GM04503 (cell line): ENCODE measurements around the gene SCGB1D4.
"Not testable (repeated sequence)": the region's sequence is repeated elsewhere in the genome, so short reads cannot be mapped to it uniquely, and the experiment has no call there.

Source experiments
- DNase-seq: peaks from one replicate; pipeline ENCODE4 v3.0.0-alpha.2; 2012; ENCODE audit warnings: low read depth

Gene SCGB1D4

GRCh38 chr11:62298975-62299374 is at the start of gene SCGB1D4:
SCGB1D4 (minus strand) TSS chr11:62299075; CDS start chr11:62299010, 65 bp downstream.
- DNase-seq = no peak

GRCh38 chr11:62345861-62346260 is 47.0 kb upstream of the SCGB1D4 start:
- no peak for DNase-seq

GRCh38 chr11:62344210-62344609 is 45.3 kb upstream of the SCGB1D4 start:
- DNase-seq = no peak

DNA sequence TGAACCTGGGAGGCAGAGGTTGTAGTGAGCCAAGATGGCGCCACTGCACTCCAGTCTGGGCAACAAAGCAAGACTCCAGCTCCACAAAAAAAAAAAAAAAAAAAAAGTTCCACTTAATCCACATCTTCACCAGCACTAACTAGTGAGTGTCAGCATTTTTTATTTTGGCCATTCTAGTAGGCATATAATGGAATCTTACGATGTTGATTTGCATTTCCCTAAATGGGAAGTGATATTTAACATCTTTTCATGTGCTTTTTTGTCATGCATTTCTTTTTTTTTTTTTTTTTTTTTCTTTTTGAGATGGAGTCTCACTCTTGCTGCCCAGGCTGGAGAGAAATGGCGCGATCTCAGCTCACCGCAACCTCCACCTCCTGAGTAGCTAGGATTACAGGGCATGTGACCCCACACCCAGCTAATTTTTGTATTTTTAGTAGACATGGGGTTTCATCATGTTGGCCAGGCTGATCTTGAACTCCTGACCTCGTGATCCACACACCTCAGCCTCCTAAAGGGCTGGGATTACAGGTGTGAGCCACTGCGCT is 44.8 kb upstream of the SCGB1D4 start:
- DNase-seq = not testable (repeated sequence)

DNA sequence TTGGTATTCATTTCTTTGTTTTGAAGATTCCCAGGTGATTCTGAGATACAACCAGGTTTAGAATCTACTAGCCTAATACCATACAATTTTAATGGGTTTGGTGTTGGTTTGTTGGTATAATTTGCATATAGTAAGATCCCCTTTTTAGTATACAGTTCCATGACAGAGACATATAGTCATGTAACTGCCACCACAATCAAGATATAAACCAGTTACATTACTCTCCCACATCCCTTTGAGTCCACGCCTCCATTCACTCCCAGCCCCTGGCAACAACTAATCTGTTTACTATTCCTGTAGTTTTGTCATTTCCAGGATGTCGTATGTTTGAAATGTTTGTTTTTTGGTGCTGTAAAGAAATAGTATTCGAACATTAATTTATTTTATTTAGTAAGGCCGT is 42.7 kb upstream of the SCGB1D4 start:
- no peak for DNase-seq

- no peak for DNase-seq
Observed at GRCh38 chr11:62340269-62340901, 41.5 kb upstream of the SCGB1D4 start.

GRCh38 chr11:62338218-62338617 is 39.3 kb upstream of the SCGB1D4 start:
- no peak for DNase-seq

- no peak for DNase-seq
Observed at GRCh38 chr11:62337303-62338181, 38.7 kb upstream of the SCGB1D4 start, which contains the start of gene ASRGL1. ASRGL1 (plus strand) TSS chr11:62337448; CDS start chr11:62337978, 530 bp downstream.

DNA sequence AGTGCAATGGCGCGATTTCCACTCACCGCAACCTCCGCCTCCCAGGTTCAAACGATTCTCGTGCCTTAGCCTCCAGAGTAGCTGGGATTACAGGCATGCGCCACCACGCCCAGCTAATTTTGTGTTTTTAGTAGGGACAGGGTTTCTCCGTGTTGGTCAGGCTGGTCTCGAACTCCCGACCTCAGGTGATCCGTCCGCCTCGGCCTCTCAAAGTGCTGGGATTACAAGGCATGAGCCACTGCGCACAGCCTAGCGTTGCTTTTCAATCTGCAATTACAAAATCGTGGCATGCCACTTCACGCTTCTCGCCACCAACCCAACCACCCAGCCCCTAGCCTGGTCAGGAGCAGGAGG is 38.1 kb upstream of the SCGB1D4 start:
- DNase-seq = not testable (repeated sequence)

DNA sequence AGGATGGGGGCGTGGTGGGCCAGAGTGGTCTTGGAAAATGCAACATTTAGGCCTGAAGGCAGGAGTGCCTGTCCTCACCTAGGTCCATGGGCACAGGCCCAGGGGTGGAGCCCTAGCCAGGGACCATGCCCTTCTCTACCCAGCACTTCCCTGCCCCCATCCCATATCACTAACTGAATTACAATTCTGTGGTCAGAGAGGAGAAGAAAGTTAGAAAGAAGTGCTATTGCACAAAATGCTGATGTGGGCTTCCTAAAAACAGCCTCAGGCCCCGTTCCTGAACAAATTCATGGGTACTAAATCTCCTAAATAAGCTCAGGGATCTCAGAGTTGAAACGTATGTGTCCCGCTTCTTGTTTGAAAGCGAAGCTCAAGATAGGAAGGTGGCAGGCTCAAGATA is 34.9 kb upstream of the SCGB1D4 start:
- DNase-seq = no peak

DNA sequence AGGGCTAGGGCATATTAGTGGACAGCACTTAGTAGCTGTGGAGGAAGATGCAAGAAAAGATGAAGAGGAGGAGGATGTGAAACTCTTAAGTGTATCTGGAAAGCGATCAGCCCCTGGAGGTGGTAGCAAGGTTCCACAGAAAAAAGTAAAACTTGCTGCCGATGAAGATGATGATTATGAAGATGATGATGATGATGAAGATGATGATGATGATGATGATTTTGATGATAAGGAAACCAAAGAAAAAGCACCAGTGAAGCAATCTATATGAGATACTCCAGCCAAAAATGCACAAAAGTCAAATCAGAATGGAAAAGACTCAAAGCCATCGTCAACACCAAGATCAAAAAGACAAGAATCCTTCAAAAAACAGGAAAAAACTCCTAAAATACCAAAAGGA is 32.4 kb upstream of the SCGB1D4 start:
- not testable (repeated sequence) for DNase-seq

- not testable (repeated sequence) for DNase-seq
Observed at GRCh38 chr11:62327541-62327940, 28.7 kb upstream of the SCGB1D4 start.

GRCh38 chr11:62326719-62327118 is 27.8 kb upstream of the SCGB1D4 start:
- not testable (repeated sequence) for DNase-seq

- DNase-seq = not testable (repeated sequence)
Observed at GRCh38 chr11:62325781-62326180, 26.9 kb upstream of the SCGB1D4 start.

DNA sequence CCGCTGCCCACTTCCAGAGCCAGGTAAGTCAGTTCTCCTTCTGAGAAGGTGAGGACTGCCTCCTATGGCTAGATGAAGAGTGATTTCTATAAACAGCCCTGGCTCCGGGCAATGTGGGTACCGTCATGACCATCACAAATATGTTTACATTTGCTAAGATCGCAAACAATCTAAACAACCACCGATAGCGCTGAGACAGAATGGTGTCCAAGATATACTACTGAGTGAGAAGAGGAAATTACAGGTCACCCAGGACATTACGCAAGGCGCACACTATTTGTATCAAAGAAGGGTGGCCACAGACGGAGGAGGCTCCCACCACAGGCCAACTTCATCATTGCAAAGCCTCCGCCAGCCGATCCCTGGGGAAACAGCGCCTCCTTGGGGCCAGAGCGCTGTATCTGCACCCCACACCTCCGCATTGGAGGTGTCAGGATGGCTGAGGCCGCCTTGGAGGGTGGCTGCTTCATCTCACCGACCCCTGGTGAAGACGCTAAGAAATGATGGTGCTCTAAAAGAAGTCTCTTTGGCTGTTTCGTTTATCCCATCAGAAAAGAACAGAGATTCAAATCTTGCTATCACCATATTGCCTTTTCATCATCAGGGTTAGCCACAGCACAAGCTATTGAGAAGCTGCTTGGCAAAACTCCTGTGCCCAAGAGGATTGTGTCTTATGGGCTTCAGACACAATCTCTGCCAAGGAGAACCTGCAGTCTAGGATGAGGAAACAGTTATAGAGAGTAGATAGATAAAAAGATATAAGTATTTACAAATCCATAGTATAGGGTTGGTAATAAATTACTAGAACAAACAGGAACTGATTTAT is 26.1 kb upstream of the SCGB1D4 start:
- no peak for DNase-seq

GRCh38 chr11:62322524-62322923 is 23.6 kb upstream of the SCGB1D4 start:
- DNase-seq = no peak

DNA sequence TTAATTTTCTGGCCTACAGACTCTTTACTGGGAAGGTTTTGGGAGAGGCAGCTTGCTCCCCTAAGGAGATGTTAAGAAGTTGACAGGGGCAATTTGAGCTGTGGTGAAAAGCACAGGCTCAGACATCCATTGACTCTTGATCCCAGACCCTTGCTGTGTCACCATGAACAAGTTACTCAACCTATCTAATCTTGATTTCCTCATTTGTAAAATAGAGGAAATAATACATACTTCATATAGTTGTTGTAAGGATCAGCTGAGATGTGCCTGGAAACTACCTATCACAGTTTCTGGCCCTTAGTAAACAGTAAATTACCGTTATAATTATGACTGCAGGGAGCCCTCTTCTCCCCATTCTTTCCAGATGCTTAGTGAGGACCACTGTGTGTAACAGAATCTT is 16.6 kb upstream of the SCGB1D4 start:
- DNase-seq = no peak

DNA sequence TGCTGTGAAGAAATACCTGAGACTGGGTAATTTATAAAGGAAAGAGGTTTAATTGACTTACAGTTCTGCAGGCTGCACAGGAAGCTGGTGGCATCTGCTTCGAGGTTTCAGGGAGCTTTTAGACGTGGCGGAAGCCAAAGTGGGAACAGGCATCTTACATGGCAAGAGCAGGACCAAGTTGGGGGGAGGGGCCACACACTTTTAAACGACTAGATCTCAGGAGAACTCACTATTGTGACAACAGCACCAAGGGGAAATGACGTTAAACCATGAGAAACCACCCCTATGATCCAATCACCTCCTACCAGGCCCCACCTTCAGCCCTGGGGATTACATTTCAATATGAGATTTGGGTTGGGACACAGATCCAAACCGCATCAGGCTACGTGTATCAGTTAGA is 11.1 kb upstream of the SCGB1D4 start:
- no peak for DNase-seq

- no peak for DNase-seq
Observed at GRCh38 chr11:62307950-62308349, 9.1 kb upstream of the SCGB1D4 start.

DNA sequence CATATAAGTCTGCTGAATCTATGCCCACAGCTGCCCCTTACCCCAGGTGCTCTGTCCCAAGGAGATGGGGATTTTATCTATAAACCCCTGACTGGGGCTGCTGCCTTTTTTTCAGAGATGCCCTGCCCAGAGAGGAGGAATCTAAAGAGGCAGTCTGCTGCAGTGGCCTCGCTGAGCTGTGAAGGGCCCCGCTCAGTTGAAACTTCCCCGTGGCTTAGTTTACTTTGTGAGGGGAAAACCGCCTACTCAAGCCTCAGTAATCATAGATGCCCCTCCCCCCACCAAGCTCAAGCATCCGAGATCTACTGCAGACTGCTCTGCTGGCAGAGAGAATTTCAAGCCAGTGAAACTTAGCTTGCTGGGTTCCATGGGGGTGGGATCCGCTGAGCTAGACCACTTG is 7.4 kb upstream of the SCGB1D4 start:
- DNase-seq = no peak

- DNase-seq = no peak
Observed at GRCh38 chr11:62295504-62295903, 3.4 kb downstream of the SCGB1D4 start.

- DNase-seq = no peak
Observed at GRCh38 chr11:62280452-62280851, 18.4 kb downstream of the SCGB1D4 start.
